Suprapubic skin (tissue), 3 donors: ENCODE measurements around the gene MYOM1.

ENCODE experiments used
- POLR2AphosphoS5 ChIP-seq, 3 donors: sonication (generic); formaldehyde crosslinking; IDR thresholded peaks; one replicate each; pipeline ENCODE4 v1.6.1; 2017; ENCODE audit warnings: antibody characterized with exemption in 3 of 3
- TF ChIP-seq, protein P1 (sequence below), 2 donors: fragments of 200-600 bp in 1 of 2; fragments of 450-650 bp in 1 of 2; sonication (generic) in 1 of 2; IDR thresholded peaks; one replicate each; pipeline ENCODE4 v1.5.1; 2016 to 2019; ENCODE audit warnings: antibody characterized with exemption in 2 of 2, mild to moderate bottlenecking in 1 of 2, moderate library complexity in 1 of 2

DNA sequence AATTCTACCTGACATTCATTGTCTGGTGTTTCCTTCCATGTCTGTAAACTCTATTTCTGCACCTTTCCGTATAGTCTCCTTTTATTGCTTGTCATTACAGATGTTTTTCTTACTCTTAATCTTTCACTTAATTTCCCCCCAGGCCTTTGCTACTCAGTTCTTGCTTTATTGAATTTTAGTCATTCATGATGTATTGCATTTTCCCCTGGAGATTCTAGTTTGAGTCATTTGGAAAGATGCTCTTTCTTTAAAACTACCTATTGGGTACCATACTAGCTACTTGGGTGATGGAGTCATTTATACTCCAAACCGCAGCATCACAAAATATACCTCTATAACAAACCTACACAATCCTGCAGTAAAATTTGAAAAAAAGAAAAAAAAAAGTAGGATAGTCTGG is 179.6 kb downstream of the MYOM1 start:
- no peak for TF ChIP-seq POLR2AphosphoS5 (IDR thresholded peaks at IDR 0.05)
- TF ChIP-seq, protein P1, sequence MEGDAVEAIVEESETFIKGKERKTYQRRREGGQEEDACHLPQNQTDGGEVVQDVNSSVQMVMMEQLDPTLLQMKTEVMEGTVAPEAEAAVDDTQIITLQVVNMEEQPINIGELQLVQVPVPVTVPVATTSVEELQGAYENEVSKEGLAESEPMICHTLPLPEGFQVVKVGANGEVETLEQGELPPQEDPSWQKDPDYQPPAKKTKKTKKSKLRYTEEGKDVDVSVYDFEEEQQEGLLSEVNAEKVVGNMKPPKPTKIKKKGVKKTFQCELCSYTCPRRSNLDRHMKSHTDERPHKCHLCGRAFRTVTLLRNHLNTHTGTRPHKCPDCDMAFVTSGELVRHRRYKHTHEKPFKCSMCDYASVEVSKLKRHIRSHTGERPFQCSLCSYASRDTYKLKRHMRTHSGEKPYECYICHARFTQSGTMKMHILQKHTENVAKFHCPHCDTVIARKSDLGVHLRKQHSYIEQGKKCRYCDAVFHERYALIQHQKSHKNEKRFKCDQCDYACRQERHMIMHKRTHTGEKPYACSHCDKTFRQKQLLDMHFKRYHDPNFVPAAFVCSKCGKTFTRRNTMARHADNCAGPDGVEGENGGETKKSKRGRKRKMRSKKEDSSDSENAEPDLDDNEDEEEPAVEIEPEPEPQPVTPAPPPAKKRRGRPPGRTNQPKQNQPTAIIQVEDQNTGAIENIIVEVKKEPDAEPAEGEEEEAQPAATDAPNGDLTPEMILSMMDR (IDR thresholded peaks at IDR 0.05) = no peak
